ENCODE data around the gene MRPS18C. TPM values are rescaled to one million over a fixed set of nuclear protein-coding genes. Genes with fewer than 3 reads are reported as not detected.
A peak's percentile ranks its signal among the peaks of the same experiment; 100 is the strongest.

The MRPS18C gene
- total and polyA plus RNA-seq, 9 of the 15 experiments (the other 6 are each of a cell fraction or from before 2014, with no cell fraction given) = 54.3 to 390 (median 138) TPM

DNA sequence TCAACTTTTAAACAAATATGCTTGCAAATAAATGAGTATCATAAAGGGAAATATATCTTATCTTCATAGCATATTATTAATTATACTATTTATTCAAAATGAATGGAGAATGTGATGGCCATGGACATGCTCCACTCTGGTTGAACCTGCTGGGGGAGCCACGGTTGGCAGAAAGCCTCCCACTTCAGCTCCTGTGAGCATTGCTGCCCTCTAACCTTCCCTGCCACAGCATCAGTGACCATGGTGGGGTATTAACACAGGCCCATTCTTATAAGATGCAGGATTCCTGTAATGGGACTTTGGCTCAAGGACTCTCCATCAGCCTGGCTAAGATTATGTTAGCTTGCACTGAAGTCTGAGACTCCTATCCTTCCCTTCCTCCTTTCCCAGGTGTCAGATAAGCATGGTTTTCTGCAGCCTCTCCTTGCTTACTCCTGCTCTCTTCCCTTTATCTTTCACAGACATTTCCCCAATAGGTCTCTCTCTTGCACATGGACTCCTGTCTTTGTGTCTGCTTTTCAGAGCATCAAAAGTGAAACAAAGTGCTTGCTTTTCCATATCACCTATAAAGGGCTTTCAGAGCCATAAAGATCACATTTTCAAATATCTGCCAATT is 34.0 kb downstream of the MRPS18C start (continued):
- TF ChIP-seq MTA2 (IDR thresholded peaks at IDR 0.05; ENCODE audit: low read depth) (peak; percentile 87), POLR2AphosphoS5 (IDR thresholded peaks at IDR 0.05; ENCODE audit: control insufficient read depth, insufficient read depth, low read depth, low read length) (peak; percentile 69; the same call in 1 of the 2 replicates), ARID1B (IDR thresholded peaks at IDR 0.05) (peak; percentile 93), MAFK (IDR thresholded peaks at IDR 0.05; ENCODE audit: low read length) (no peak), SMARCC2 (IDR thresholded peaks at IDR 0.05; ENCODE audit: low read depth) (0 out of 2 replicates have a peak, but pooled peaks have one; percentile 54), JUNB (CRISPR knock-in tag; conservative IDR thresholded peaks at IDR 0.05) (no peak), KAT7 (CRISPR knock-in tag; IDR thresholded peaks at IDR 0.05; ENCODE audit: borderline replicate concordance) (no peak), FOXJ3 (CRISPR knock-in tag; IDR thresholded peaks at IDR 0.05) (no peak), HDAC3 (IDR thresholded peaks at IDR 0.05; ENCODE audit: borderline replicate concordance, partially characterized antibody) (peak; percentile 50), ZNF780A (CRISPR knock-in tag; IDR thresholded peaks at IDR 0.05) (no peak), ZBTB17 (CRISPR knock-in tag; IDR thresholded peaks at IDR 0.05) (no peak), SOX6 (IDR thresholded peaks at IDR 0.05) (peak; percentile 85), SRF (CRISPR knock-in tag; IDR thresholded peaks at IDR 0.05) (0 out of 4 replicates have a peak, but pooled peaks of 1 of the 2 experiments have one; percentile 21), HDAC1 (IDR thresholded peaks at IDR 0.05) (peak in 1 of 2 experiments; percentile 85; a peak in 2 of 4 replicates), ZNF282 (CRISPR knock-in tag; IDR thresholded peaks at IDR 0.05) (no peak), ZNF197 (CRISPR knock-in tag; IDR thresholded peaks at IDR 0.05; ENCODE audit: low read depth) (no peak), TCF7 (IDR thresholded peaks at IDR 0.05; ENCODE audit: borderline replicate concordance) (no peak), KHSRP (IDR thresholded peaks at IDR 0.05) (no peak), CBFA2T2 (conservative IDR thresholded peaks at IDR 0.05) (peak; percentile 93), ZNF717 (CRISPR knock-in tag; IDR thresholded peaks at IDR 0.05) (no peak)
- TF ChIP-seq, protein P1, sequence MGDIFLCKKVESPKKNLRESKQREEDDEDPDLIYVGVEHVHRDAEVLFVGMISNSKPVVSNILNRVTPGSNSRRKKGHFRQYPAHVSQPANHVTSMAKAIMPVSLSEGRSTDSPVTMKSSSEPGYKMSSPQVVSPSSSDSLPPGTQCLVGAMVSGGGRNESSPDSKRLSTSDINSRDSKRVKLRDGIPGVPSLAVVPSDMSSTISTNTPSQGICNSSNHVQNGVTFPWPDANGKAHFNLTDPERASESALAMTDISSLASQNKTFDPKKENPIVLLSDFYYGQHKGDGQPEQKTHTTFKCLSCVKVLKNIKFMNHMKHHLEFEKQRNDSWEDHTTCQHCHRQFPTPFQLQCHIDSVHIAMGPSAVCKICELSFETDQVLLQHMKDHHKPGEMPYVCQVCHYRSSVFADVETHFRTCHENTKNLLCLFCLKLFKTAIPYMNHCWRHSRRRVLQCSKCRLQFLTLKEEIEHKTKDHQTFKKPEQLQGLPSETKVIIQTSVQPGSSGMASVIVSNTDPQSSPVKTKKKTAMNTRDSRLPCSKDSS (IDR thresholded peaks at IDR 0.05; ENCODE audit: low read depth, partially characterized antibody) = no peak
- TF ChIP-seq, protein P2, sequence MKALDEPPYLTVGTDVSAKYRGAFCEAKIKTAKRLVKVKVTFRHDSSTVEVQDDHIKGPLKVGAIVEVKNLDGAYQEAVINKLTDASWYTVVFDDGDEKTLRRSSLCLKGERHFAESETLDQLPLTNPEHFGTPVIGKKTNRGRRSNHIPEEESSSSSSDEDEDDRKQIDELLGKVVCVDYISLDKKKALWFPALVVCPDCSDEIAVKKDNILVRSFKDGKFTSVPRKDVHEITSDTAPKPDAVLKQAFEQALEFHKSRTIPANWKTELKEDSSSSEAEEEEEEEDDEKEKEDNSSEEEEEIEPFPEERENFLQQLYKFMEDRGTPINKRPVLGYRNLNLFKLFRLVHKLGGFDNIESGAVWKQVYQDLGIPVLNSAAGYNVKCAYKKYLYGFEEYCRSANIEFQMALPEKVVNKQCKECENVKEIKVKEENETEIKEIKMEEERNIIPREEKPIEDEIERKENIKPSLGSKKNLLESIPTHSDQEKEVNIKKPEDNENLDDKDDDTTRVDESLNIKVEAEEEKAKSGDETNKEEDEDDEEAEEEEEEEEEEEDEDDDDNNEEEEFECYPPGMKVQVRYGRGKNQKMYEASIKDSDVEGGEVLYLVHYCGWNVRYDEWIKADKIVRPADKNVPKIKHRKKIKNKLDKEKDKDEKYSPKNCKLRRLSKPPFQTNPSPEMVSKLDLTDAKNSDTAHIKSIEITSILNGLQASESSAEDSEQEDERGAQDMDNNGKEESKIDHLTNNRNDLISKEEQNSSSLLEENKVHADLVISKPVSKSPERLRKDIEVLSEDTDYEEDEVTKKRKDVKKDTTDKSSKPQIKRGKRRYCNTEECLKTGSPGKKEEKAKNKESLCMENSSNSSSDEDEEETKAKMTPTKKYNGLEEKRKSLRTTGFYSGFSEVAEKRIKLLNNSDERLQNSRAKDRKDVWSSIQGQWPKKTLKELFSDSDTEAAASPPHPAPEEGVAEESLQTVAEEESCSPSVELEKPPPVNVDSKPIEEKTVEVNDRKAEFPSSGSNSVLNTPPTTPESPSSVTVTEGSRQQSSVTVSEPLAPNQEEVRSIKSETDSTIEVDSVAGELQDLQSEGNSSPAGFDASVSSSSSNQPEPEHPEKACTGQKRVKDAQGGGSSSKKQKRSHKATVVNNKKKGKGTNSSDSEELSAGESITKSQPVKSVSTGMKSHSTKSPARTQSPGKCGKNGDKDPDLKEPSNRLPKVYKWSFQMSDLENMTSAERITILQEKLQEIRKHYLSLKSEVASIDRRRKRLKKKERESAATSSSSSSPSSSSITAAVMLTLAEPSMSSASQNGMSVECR (CRISPR knock-in tag; IDR thresholded peaks at IDR 0.05) = no peak
- TF ChIP-seq, protein P3, sequence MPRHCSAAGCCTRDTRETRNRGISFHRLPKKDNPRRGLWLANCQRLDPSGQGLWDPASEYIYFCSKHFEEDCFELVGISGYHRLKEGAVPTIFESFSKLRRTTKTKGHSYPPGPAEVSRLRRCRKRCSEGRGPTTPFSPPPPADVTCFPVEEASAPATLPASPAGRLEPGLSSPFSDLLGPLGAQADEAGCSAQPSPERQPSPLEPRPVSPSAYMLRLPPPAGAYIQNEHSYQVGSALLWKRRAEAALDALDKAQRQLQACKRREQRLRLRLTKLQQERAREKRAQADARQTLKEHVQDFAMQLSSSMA (CRISPR knock-in tag; IDR thresholded peaks at IDR 0.05) = no peak
